Activated T-cell treated with anti-CD3 and anti-CD28 coated beads, Interleukin-2, amount 50 U/mL, for 72 hours (primary cell): ENCODE data around the gene SULT1C3. TPM values are rescaled to one million over a fixed set of nuclear protein-coding genes. Genes with fewer than 3 reads are reported as not detected.

Source experiments
- ATAC-seq, 2 donors: fragments of 150-1000 bp; cut with Tn5 transposase; replicated peaks in 1 of 2; 2 replicates each; pipeline ENCODE4 v1.10.0; 2021; ENCODE audit warnings: moderate library complexity in 2 of 2, mild to moderate bottlenecking in 1 of 2
- DNase-seq, 2 donors: peaks; one replicate each; pipeline ENCODE4 v3.0.0; 2021 to 2022; ENCODE audit warnings: mixed read lengths in 1 of 2
- H3K27ac Mint-ChIP-seq: one replicate; pipeline ENCODE4 v1.8.0; 2022; ENCODE audit warnings: mild to moderate bottlenecking, moderate library complexity, mixed read lengths
- H3K27me3 Mint-ChIP-seq: one replicate; pipeline ENCODE4 v1.8.0; 2022; ENCODE audit warnings: low read depth, mixed read lengths
- H3K36me3 Mint-ChIP-seq, 2 donors: one replicate each; pipeline ENCODE4 v1.8.0; 2022; ENCODE audit warnings: mixed read lengths in 2 of 2, mild to moderate bottlenecking in 1 of 2; ENCODE audit not compliant: insufficient read depth in 2 of 2
- H3K4me1 Mint-ChIP-seq: one replicate; pipeline ENCODE4 v1.8.0; 2022; ENCODE audit warnings: low read depth, mixed read lengths
- H3K4me3 Mint-ChIP-seq, 2 donors: one replicate each; pipeline ENCODE4 v1.8.0; 2022; ENCODE audit warnings: mild to moderate bottlenecking in 2 of 2, mixed read lengths in 2 of 2, moderate library complexity in 2 of 2
- H3K9me3 Mint-ChIP-seq, 2 donors: one replicate each; pipeline ENCODE4 v1.8.0; 2022; ENCODE audit warnings: mixed read lengths in 2 of 2
- total RNA-seq, 2 donors: library from RNA; stranded (reverse); gene quantifications; one replicate each; pipeline ENCODE4 v1.2.3, GENCODE V29; 2022

Gene SULT1C3
- total RNA-seq, 2 donors from 2014 or later, result not detected

DNA sequence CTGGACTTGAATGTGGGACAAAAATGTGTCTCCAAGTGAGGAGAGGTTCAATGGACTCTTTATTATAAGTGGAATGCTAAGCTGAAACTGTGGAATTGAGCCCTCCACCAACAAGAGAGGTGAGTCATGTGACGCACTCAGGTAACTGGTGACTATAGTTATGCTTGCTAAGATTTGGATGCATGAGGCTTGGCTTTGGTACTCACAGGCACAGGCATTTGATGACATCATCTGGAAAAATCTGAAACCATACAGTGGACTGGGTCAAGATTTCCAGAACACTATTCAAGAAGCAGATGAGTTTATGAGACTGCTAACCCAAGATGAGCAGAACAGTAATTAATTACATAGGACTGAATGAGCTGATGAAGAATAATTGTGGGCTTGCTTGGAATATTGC, 15.7 kb upstream of the SULT1C3 start:
- Mint-ChIP-seq H3K4me1 (no peaks in the 10 kb centered on the region), H3K4me3 (no peak overlapping the region), H3K9me3 (peaks cover 7 to 10% of the 10 kb centered on the region in 2 donors), H3K27me3 (no peaks in the 10 kb centered on the region), H3K36me3 (peaks cover 0 to 2% of the 10 kb centered on the region in 2 donors), H3K27ac (no peak overlapping the region)
- ATAC-seq (no peak), DNase-seq (no peak)

- Mint-ChIP-seq H3K27me3 (peaks cover 9% of the 10 kb centered on the region), H3K4me1 (no peaks in the 10 kb centered on the region), H3K4me3 (no peak overlapping the region), H3K36me3 (peaks cover 0 to 2% of the 10 kb centered on the region in 2 donors), H3K27ac (no peak overlapping the region), H3K9me3 (peaks cover 7 to 10% of the 10 kb centered on the region in 2 donors)
- DNase-seq (no peak), ATAC-seq (no peak)
Observed at GRCh38 chr2:108226564-108226963, 13.2 kb upstream of the SULT1C3 start.

- ATAC-seq, result no peak
- no peak overlapping the region for H3K27ac Mint-ChIP-seq
Observed at GRCh38 chr2:108228006-108228405, 11.8 kb upstream of the SULT1C3 start.

GRCh38 chr2:108228537-108228936, 11.2 kb upstream of the SULT1C3 start:
- no peak overlapping the region for H3K27ac Mint-ChIP-seq
- peaks cover 9% of the 10 kb centered on the region for H3K27me3 Mint-ChIP-seq
- ATAC-seq (no peak), DNase-seq (no peak)
- no peak overlapping the region for H3K4me3 Mint-ChIP-seq
- peaks cover 0 to 4% of the 10 kb centered on the region in 2 donors for H3K9me3 Mint-ChIP-seq
- no peaks in the 10 kb centered on the region for H3K4me1 Mint-ChIP-seq
- peaks cover 0 to under 1% of the 10 kb centered on the region in 2 donors for H3K36me3 Mint-ChIP-seq

More at GRCh38 chr2:108228006-108228405, 11.8 kb upstream of the SULT1C3 start:
- Mint-ChIP-seq H3K4me1 (no peaks in the 10 kb centered on the region), H3K4me3 (no peak overlapping the region), H3K27me3 (peaks cover 9% of the 10 kb centered on the region), H3K9me3 (peaks cover 2 to 7% of the 10 kb centered on the region in 2 donors), H3K36me3 (peaks cover 0 to 2% of the 10 kb centered on the region in 2 donors)
- no peak for DNase-seq

DNA sequence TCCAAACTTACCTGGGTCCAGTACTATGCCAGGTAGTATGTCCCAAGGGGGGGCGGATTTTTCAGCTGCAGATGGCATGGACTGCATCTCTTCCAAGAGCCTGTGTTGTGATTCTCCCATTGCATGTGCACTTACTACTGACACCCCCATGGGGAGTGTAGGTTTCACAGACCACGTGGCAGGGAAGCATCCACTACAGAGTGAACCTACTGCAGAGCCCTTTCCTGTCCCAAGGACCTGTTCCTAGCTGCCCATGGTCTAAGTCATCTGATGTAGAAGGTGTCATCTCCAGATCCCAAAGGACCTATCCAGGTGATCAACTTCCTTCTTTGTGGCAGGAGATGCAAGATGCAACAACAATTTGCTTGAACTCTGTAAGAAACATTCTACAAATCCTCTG, 9.9 kb upstream of the SULT1C3 start:
- no peak overlapping the region for H3K27ac Mint-ChIP-seq
- ATAC-seq (no peak), DNase-seq (no peak)
- H3K27me3 Mint-ChIP-seq, result peaks cover 9% of the 10 kb centered on the region
- H3K4me3 Mint-ChIP-seq, result no peak overlapping the region
- no peaks in the 10 kb centered on the region for H3K36me3 Mint-ChIP-seq
- H3K9me3 Mint-ChIP-seq, result no peaks in the 10 kb centered on the region
- H3K4me1 Mint-ChIP-seq, result no peaks in the 10 kb centered on the region

GRCh38 chr2:108235577-108235976, 4.2 kb upstream of the SULT1C3 start:
- no peaks in the 10 kb centered on the region for H3K27me3 Mint-ChIP-seq
- no peaks in the 10 kb centered on the region for H3K36me3 Mint-ChIP-seq

GRCh38 chr2:108236676-108237335, 3.0 kb upstream of the SULT1C3 start:
- DNase-seq, result no peak
- no peak overlapping the region for H3K4me3 Mint-ChIP-seq
- peaks cover 0 to 1% of the 10 kb centered on the region in 2 donors for H3K9me3 Mint-ChIP-seq
- no peaks in the 10 kb centered on the region for H3K36me3 Mint-ChIP-seq
- H3K27ac Mint-ChIP-seq, result no peak overlapping the region
- H3K4me1 Mint-ChIP-seq, result no peaks in the 10 kb centered on the region
- no peak for ATAC-seq
- no peaks in the 10 kb centered on the region for H3K27me3 Mint-ChIP-seq

More at GRCh38 chr2:108235577-108235976, 4.2 kb upstream of the SULT1C3 start:
- DNase-seq (no peak), ATAC-seq (no peak)
- Mint-ChIP-seq H3K9me3 (peaks cover 0 to 1% of the 10 kb centered on the region in 2 donors), H3K4me3 (no peak overlapping the region), H3K4me1 (no peaks in the 10 kb centered on the region), H3K27ac (no peak overlapping the region)

GRCh38 chr2:108240966-108241365, 1.2 kb downstream of the SULT1C3 start:
- no peak overlapping the region for H3K27ac Mint-ChIP-seq
- H3K4me3 Mint-ChIP-seq, result no peak overlapping the region
- DNase-seq, result no peak
- ATAC-seq, result no peak
- peaks cover under 1 to 3% of the 10 kb centered on the region in 2 donors for H3K9me3 Mint-ChIP-seq
- H3K36me3 Mint-ChIP-seq, result peaks cover 0 to under 1% of the 10 kb centered on the region in 2 donors
- H3K4me1 Mint-ChIP-seq, result no peaks in the 10 kb centered on the region
- H3K27me3 Mint-ChIP-seq, result no peaks in the 10 kb centered on the region

- no peak for DNase-seq
Observed at GRCh38 chr2:108243566-108243965, 3.8 kb downstream of the SULT1C3 start.

DNA sequence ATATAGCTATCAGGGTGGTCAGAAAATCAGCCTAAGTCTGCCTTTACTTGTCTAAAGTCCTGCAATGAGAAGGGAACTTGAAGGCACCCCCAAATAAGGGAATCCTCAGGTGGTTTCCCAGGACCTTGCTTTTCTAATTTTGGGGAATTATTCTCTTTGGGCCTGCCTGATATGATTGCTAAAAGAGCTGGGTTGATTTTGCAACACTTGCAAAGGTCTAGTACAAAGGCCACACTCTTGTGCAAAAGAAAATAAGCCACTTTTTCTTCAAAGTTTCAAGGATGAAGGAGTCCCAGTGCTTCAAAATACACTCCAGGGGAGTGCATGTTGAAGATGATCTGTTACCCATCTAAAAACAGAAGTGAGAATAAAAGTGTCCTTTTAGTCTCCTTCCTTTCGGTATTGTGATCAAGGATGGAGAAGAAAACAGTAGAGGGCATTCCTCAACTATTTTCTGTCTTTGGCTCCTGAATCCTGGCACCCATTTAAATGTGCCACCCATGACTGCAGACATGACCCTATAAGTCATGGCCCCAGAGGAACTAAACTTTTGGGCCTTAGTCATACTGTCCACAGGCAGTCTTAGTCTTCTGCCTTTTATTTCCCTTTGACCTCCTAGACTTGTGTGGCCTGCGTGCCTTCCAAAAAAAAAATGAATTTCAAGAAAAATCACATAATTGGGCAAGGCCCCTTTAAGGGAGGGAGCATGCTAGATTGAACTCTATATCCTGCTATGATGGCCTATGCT, 5.1 kb downstream of the SULT1C3 start:
- peaks cover 0 to 2% of the 10 kb centered on the region in 2 donors for H3K36me3 Mint-ChIP-seq
- ATAC-seq (no peak), DNase-seq (no peak)
- no peaks in the 10 kb centered on the region for H3K4me1 Mint-ChIP-seq
- H3K9me3 Mint-ChIP-seq, result peaks cover 1 to 2% of the 10 kb centered on the region in 2 donors
- peaks cover 4% of the 10 kb centered on the region for H3K27me3 Mint-ChIP-seq
- H3K4me3 Mint-ChIP-seq, result no peak overlapping the region
- H3K27ac Mint-ChIP-seq, result no peak overlapping the region

More at GRCh38 chr2:108243566-108243965, 3.8 kb downstream of the SULT1C3 start:
- Mint-ChIP-seq H3K4me3 (no peak overlapping the region), H3K27me3 (peaks cover 4% of the 10 kb centered on the region), H3K9me3 (peaks cover 1 to 2% of the 10 kb centered on the region in 2 donors), H3K27ac (no peak overlapping the region), H3K36me3 (peaks cover 0 to 2% of the 10 kb centered on the region in 2 donors), H3K4me1 (no peaks in the 10 kb centered on the region)
- no peak for ATAC-seq

GRCh38 chr2:108253106-108253505, 13.3 kb downstream of the SULT1C3 start:
- ATAC-seq, result no peak
- no peak overlapping the region for H3K27ac Mint-ChIP-seq

GRCh38 chr2:108257757-108258331, 18.1 kb downstream of the SULT1C3 start:
- Mint-ChIP-seq H3K27ac (no peak overlapping the region), H3K27me3 (peaks cover 7% of the 10 kb centered on the region), H3K9me3 (no peaks in the 10 kb centered on the region), H3K36me3 (no peaks in the 10 kb centered on the region), H3K4me3 (no peak overlapping the region), H3K4me1 (no peaks in the 10 kb centered on the region)
- DNase-seq (no peak), ATAC-seq (no peak)

More at GRCh38 chr2:108253106-108253505, 13.3 kb downstream of the SULT1C3 start:
- H3K9me3 Mint-ChIP-seq, result no peaks in the 10 kb centered on the region
- no peaks in the 10 kb centered on the region for H3K4me1 Mint-ChIP-seq
- H3K27me3 Mint-ChIP-seq, result peaks cover 7% of the 10 kb centered on the region
- H3K4me3 Mint-ChIP-seq, result no peak overlapping the region
- no peak for DNase-seq
- H3K36me3 Mint-ChIP-seq, result no peaks in the 10 kb centered on the region

DNA sequence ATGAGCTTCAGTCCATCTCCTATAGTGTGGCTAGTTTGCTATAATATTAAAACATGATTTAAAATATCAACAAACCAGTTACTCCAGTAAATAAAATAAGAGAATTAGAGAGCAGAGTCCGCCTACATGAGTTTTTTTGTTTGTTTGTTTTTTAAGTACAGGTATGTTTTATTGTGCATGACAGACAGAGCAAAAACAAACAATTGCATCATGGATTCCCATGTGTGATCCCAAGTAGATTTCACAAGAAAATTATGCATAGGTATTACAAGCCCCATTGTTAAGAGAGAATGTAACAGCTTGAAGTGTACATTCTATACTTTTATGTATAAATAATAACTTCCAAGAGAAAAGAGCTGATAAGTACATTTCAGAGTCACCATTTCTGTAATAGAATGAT, 21.0 kb downstream of the SULT1C3 start:
- no peak for ATAC-seq
- H3K36me3 Mint-ChIP-seq, result no peaks in the 10 kb centered on the region
- H3K9me3 Mint-ChIP-seq, result no peaks in the 10 kb centered on the region
- no peak for DNase-seq
- H3K27ac Mint-ChIP-seq, result no peak overlapping the region
- H3K4me3 Mint-ChIP-seq, result no peak overlapping the region
- H3K4me1 Mint-ChIP-seq, result no peaks in the 10 kb centered on the region
- H3K27me3 Mint-ChIP-seq, result peaks cover 10% of the 10 kb centered on the region
